ENCODE data around the gene HELQ.
"Not testable (repeated sequence)": the region's sequence is repeated elsewhere in the genome, so short reads cannot be mapped to it uniquely, and the experiment has no call there.

Gene HELQ

GRCh38 chr4:83455281-83456183 is at the start of gene HELQ, which contains the start of gene MRPS18C:
Gene HELQ, minus strand, starts transcription at chr4:83455823. Its CDS starts 130 bp downstream, at chr4:83455693.
Gene MRPS18C, plus strand, starts transcription at chr4:83456058. Its CDS starts 20 bp downstream, at chr4:83456078.
- peak; percentile 94 for DNase-seq

- DNase-seq: no peak
Observed at GRCh38 chr4:83504996-83505395, 49.4 kb upstream of the HELQ start.

GRCh38 chr4:83504503-83504902 is 48.9 kb upstream of the HELQ start:
- no peak for DNase-seq

GRCh38 chr4:83503974-83504373 is 48.4 kb upstream of the HELQ start:
- DNase-seq: no peak

- not testable (repeated sequence) for DNase-seq
Observed at GRCh38 chr4:83501671-83502070, 46.0 kb upstream of the HELQ start.

GRCh38 chr4:83498187-83498586 is 42.6 kb upstream of the HELQ start:
- DNase-seq: no peak

- DNase-seq: not testable (repeated sequence)
Observed at GRCh38 chr4:83496085-83496917, 40.7 kb upstream of the HELQ start.

- DNase-seq: no peak
Observed at GRCh38 chr4:83490876-83491450, 35.3 kb upstream of the HELQ start.

- DNase-seq: no peak
Observed at GRCh38 chr4:83489711-83490326, 34.2 kb upstream of the HELQ start.

- DNase-seq: no peak
Observed at GRCh38 chr4:83486457-83487129, 31.0 kb upstream of the HELQ start.

- DNase-seq: peak; percentile 91
Observed at GRCh38 chr4:83484500-83485461, 29.2 kb upstream of the HELQ start, which contains the start of gene ABRAXAS1. Gene ABRAXAS1, minus strand, starts transcription at chr4:83485100. Its CDS starts 28 bp downstream, at chr4:83485072.

- DNase-seq: no peak
Observed at GRCh38 chr4:83473966-83474365, 18.3 kb upstream of the HELQ start.

GRCh38 chr4:83473423-83473822 is 17.8 kb upstream of the HELQ start:
- DNase-seq: no peak

GRCh38 chr4:83456184-83456501 is 520 bp upstream of the HELQ start:
- DNase-seq: no peak

GRCh38 chr4:83454686-83455085 is 937 bp downstream of the HELQ start:
- DNase-seq: no peak

- no peak for DNase-seq
Observed at GRCh38 chr4:83449009-83449408, 6.6 kb downstream of the HELQ start.

GRCh38 chr4:83440899-83441298 is 14.7 kb downstream of the HELQ start:
- no peak for DNase-seq

- no peak for DNase-seq
Observed at GRCh38 chr4:83440148-83440814, 15.3 kb downstream of the HELQ start.

- DNase-seq: no peak
Observed at GRCh38 chr4:83438719-83439118, 16.9 kb downstream of the HELQ start.

GRCh38 chr4:83436680-83437079 is 18.9 kb downstream of the HELQ start:
- no peak for DNase-seq

Measured in T1000 (cell line).